Keratinocyte (primary cell): ENCODE data around the gene ADGRA3. TPM values are rescaled to one million over a fixed set of nuclear protein-coding genes. Genes with fewer than 3 reads are reported as not detected.

Experiments
- DNase-seq: peaks from one replicate; pipeline ENCODE4 v3.0.0-alpha.2; 2011; ENCODE audit warnings: low read depth, missing footprints, low spot score
- FAIRE-seq: peaks from 2 replicates; lab custom pipeline; 2011; peaks lifted over from hg19 to GRCh38; lab: Jason Lieb, UNC
- H2AFZ ChIP-seq: 2 replicates; pipeline ENCODE4 v1.6.0; 2012; ENCODE audit warnings: low read length, control low read depth, inconsistent platforms; ENCODE audit not compliant: control insufficient read depth
- H3K27ac ChIP-seq: 2 replicates; pipeline ENCODE4 v1.5.1; 2011; ENCODE audit warnings: low read length; ENCODE audit not compliant: control insufficient read depth, insufficient read depth
- H3K27me3 ChIP-seq: 3 replicates; pipeline ENCODE4 v1.6.0; 2011; ENCODE audit warnings: low read length; ENCODE audit not compliant: control insufficient read depth, insufficient read depth; ENCODE audit errors: extremely low read depth
- H3K36me3 ChIP-seq, 2 experiments: 2 replicates in 1 of 2; 3 replicates in 1 of 2; pipeline ENCODE4 v1.5.1; 2011; ENCODE audit warnings: low read length in 2 of 2, mild to moderate bottlenecking in 1 of 2; ENCODE audit not compliant: control insufficient read depth in 2 of 2, insufficient read depth in 2 of 2; ENCODE audit errors: extremely low read depth in 1 of 2
- H3K4me1 ChIP-seq: 3 replicates; pipeline ENCODE4 v1.5.1; 2011; ENCODE audit warnings: low read length; ENCODE audit not compliant: control insufficient read depth, insufficient read depth; ENCODE audit errors: extremely low read depth
- H3K4me2 ChIP-seq: 3 replicates; pipeline ENCODE4 v1.6.0; 2011; ENCODE audit warnings: low read depth, low read length; ENCODE audit not compliant: control insufficient read depth, insufficient read depth; ENCODE audit errors: extremely low read depth
- H3K4me3 ChIP-seq, 3 experiments: fragments of 200-600 bp in 1 of 3; sonication (generic) in 1 of 3; 2 replicates in 2 of 3; 3 replicates in 1 of 3; pipeline ENCODE4 v1.5.1; 2011 to 2016; ENCODE audit warnings: low read length in 3 of 3, mild to moderate bottlenecking in 3 of 3, control low read depth in 2 of 3, inconsistent platforms in 1 of 3, low read depth in 1 of 3, mixed read lengths in 1 of 3, mixed run types in 1 of 3, moderate library complexity in 1 of 3; ENCODE audit not compliant: control insufficient read depth in 2 of 3, insufficient read depth in 2 of 3; ENCODE audit errors: extremely low read depth in 1 of 3
- H3K79me2 ChIP-seq: 2 replicates; pipeline ENCODE4 v1.6.0; 2012; ENCODE audit warnings: low read length; ENCODE audit not compliant: control insufficient read depth, insufficient read depth
- H3K9ac ChIP-seq: 3 replicates; pipeline ENCODE4 v1.6.0; 2011; ENCODE audit warnings: low read length; ENCODE audit not compliant: control insufficient read depth, insufficient read depth; ENCODE audit errors: extremely low read depth
- H3K9me1 ChIP-seq: 3 replicates; pipeline ENCODE4 v1.6.0; 2011; ENCODE audit warnings: low read length; ENCODE audit not compliant: control insufficient read depth, insufficient read depth; ENCODE audit errors: extremely low read depth
- H3K9me3 ChIP-seq: 2 replicates; pipeline ENCODE4 v1.5.1; 2012; ENCODE audit warnings: low read depth, low read length; ENCODE audit not compliant: control insufficient read depth
- H4K20me1 ChIP-seq: 3 replicates; pipeline ENCODE4 v1.6.0; 2011; ENCODE audit warnings: low read length; ENCODE audit not compliant: control insufficient read depth, insufficient read depth; ENCODE audit errors: extremely low read depth
- EZH2 ChIP-seq: IDR thresholded peaks from one replicate; pipeline ENCODE4 v1.6.1; 2012; ENCODE audit warnings: inconsistent platforms, mild to moderate bottlenecking, low read length, moderate library complexity
- dilution Hi-C: fragments of 300-500 bp; cut with MboI; formaldehyde crosslinking; loops from one replicate; pipeline ENCODE4 v1.7.0; 2020; ENCODE audit warnings: low sequenced_read_pairs; ENCODE audit not compliant: extremely low pct_ligation_motif_present
- polyA plus RNA-seq, 5 experiments: library from polyadenylated mRNA; depleted of rRNA in 3 of 5; stranded (reverse) in 3 of 5; stranded (forward) in 1 of 5; unstranded in 1 of 5; fragments of >200 nt; gene quantifications; 1 replicate in 1 of 5; 2 replicates in 3 of 5; 3 replicates in 1 of 5; pipeline versions ENCODE4 v1.2.1 to v1.2.3, GENCODE V29; 2011 to 2012; ENCODE audit warnings: missing spikeins in 2 of 5, low read depth in 1 of 5, low replicate concordance in 1 of 5
- TF ChIP-seq, protein P1 (sequence below), 3 experiments: IDR thresholded peaks in 1 of 3; conservative IDR thresholded peaks in 1 of 3; optimal IDR thresholded peaks in 1 of 3; 2 replicates in 2 of 3; 3 replicates in 1 of 3; pipeline versions ENCODE3 to v1.5.1; 2011; ENCODE audit warnings: low read length in 3 of 3, mild to moderate bottlenecking in 3 of 3, moderate library complexity in 2 of 3, control low read depth in 1 of 3, inconsistent platforms in 1 of 3; ENCODE audit not compliant: insufficient read depth in 2 of 3; ENCODE audit errors: extremely low read depth in 1 of 3

Gene ADGRA3
- polyA plus RNA-seq, 1 donor (not counting 4 experiments of a cell fraction or from before 2014, with no cell fraction given) = 38.7 TPM

DNA sequence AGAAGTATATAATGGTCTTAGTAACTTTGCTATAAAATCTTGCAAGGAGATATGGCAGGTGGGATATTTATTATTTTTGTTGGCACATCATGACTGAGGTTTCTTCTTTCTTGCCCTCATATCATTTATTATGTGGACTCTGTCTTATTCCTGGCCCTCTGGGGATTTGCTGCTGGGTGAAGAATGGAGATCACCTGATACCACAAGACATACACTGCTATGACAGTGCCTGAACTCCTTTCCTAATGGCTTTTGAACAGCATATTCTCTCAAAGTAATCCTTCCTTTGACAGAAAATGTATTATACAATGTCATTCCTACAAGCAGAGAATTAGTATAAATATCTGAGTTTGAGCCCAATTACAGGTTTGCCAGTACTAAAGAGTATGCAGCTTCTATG lies 22.0 kb upstream of the ADGRA3 start:
- FAIRE-seq = no peak
- dilution Hi-C loops = no loop called here

DNA sequence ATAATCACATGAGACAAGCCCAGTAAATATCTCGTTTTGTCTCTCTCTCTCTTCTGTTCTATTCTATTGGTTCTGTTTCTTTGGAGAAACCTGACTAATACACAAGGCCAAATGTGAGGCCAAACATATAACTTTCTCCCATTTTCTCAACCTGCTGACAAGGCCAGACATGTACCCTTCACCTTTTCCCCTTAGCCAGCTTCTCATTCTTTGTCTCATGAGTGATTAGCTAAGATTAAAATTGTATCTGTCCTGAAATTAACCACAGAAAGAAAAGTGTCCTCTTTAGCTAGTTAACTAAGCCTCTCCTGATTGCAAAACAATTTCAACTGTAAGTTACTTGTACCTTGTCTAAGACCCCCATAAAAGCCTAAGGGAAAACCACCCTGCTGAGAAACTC lies 18.5 kb upstream of the ADGRA3 start:
- no peak overlapping the region for H3K9ac ChIP-seq
- H3K27ac ChIP-seq = no peak overlapping the region
- no peak overlapping the region for H3K4me2 ChIP-seq
- no peaks in the 10 kb centered on the region for H3K9me1 ChIP-seq
- no peaks in the 10 kb centered on the region for H3K4me1 ChIP-seq
- no peak overlapping the region for H2AFZ ChIP-seq
- dilution Hi-C loops = no loop called here
- H3K9me3 ChIP-seq = peaks cover 6% of the 10 kb centered on the region
- H3K36me3 ChIP-seq = no peaks in the 10 kb centered on the region
- no peaks in the 10 kb centered on the region for H3K27me3 ChIP-seq
- DNase-seq (no peak), FAIRE-seq (no peak)
- H3K79me2 ChIP-seq = no peaks in the 10 kb centered on the region
- TF ChIP-seq EZH2 = no peak
- TF ChIP-seq, protein P1, sequence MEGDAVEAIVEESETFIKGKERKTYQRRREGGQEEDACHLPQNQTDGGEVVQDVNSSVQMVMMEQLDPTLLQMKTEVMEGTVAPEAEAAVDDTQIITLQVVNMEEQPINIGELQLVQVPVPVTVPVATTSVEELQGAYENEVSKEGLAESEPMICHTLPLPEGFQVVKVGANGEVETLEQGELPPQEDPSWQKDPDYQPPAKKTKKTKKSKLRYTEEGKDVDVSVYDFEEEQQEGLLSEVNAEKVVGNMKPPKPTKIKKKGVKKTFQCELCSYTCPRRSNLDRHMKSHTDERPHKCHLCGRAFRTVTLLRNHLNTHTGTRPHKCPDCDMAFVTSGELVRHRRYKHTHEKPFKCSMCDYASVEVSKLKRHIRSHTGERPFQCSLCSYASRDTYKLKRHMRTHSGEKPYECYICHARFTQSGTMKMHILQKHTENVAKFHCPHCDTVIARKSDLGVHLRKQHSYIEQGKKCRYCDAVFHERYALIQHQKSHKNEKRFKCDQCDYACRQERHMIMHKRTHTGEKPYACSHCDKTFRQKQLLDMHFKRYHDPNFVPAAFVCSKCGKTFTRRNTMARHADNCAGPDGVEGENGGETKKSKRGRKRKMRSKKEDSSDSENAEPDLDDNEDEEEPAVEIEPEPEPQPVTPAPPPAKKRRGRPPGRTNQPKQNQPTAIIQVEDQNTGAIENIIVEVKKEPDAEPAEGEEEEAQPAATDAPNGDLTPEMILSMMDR (optimal IDR thresholded peaks at IDR 0.05 in 1 of 3, IDR thresholded peaks at IDR 0.05 in 1 of 3, conservative IDR thresholded peaks at IDR 0.05 in 1 of 3; ENCODE audit: extremely low read depth in 1 of 3, insufficient read depth in 2 of 3, low read length in 3 of 3) = no peak
- no peaks in the 10 kb centered on the region for H4K20me1 ChIP-seq
- H3K4me3 ChIP-seq = no peak overlapping the region

More for the DNA sequence above, 22.0 kb upstream of the ADGRA3 start:
- Histone ChIP-seq H3K27me3 (no peaks in the 10 kb centered on the region), H2AFZ (no peak overlapping the region), H3K9me3 (peaks cover 6% of the 10 kb centered on the region), H3K4me1 (no peaks in the 10 kb centered on the region), H3K9me1 (no peaks in the 10 kb centered on the region), H3K4me2 (no peak overlapping the region), H3K36me3 (no peaks in the 10 kb centered on the region), H3K27ac (no peak overlapping the region), H4K20me1 (no peaks in the 10 kb centered on the region), H3K79me2 (no peaks in the 10 kb centered on the region), H3K9ac (no peak overlapping the region), H3K4me3 (no peak overlapping the region)
- no peak for DNase-seq
- TF ChIP-seq, protein P1 (optimal IDR thresholded peaks at IDR 0.05 in 1 of 3, IDR thresholded peaks at IDR 0.05 in 1 of 3, conservative IDR thresholded peaks at IDR 0.05 in 1 of 3; ENCODE audit: extremely low read depth in 1 of 3, insufficient read depth in 2 of 3, low read length in 3 of 3) = no peak
- no peak for TF ChIP-seq EZH2
